Lower leg skin (tissue), 3 donors: ENCODE measurements around the gene LHFPL3.

Experiments
- POLR2A ChIP-seq, 2 donors: fragments of 450-650 bp; IDR thresholded peaks; one replicate each; pipeline ENCODE4 v1.6.1; 2016 to 2017; ENCODE audit warnings: antibody characterized with exemption in 2 of 2, mild to moderate bottlenecking in 1 of 2, moderate library complexity in 1 of 2
- TF ChIP-seq, protein P1 (sequence below), 3 donors: fragments of 450-650 bp; IDR thresholded peaks; one replicate each; pipeline ENCODE4 v1.5.1; 2016; ENCODE audit warnings: antibody characterized with exemption in 3 of 3, mild to moderate bottlenecking in 3 of 3, moderate library complexity in 2 of 3

DNA sequence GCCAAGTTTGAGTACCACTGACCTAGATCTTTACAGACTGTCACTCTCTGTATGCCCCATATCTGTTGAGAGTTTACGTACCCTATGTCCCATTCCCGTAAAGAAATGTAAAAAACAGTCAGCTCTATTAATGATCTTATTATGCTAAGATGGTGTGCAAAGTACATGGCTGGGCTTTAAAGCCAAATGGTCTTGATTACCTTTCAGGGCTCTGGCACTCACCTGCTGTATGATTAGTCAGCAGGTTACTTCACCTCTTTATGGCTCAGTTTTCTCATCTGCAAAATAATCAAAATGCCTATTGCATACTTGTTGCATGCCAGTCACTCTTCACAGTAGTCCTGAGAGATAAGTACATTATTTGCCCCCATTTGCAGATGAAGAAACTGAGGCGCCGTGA is 54.2 kb downstream of the LHFPL3 start:
- TF ChIP-seq, protein P1, sequence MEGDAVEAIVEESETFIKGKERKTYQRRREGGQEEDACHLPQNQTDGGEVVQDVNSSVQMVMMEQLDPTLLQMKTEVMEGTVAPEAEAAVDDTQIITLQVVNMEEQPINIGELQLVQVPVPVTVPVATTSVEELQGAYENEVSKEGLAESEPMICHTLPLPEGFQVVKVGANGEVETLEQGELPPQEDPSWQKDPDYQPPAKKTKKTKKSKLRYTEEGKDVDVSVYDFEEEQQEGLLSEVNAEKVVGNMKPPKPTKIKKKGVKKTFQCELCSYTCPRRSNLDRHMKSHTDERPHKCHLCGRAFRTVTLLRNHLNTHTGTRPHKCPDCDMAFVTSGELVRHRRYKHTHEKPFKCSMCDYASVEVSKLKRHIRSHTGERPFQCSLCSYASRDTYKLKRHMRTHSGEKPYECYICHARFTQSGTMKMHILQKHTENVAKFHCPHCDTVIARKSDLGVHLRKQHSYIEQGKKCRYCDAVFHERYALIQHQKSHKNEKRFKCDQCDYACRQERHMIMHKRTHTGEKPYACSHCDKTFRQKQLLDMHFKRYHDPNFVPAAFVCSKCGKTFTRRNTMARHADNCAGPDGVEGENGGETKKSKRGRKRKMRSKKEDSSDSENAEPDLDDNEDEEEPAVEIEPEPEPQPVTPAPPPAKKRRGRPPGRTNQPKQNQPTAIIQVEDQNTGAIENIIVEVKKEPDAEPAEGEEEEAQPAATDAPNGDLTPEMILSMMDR (IDR thresholded peaks at IDR 0.05) = no peak
- TF ChIP-seq POLR2A (IDR thresholded peaks at IDR 0.05) = no peak
